WTC11 (cell line): ENCODE data around the gene RELL1. TPM values are rescaled to one million over a fixed set of nuclear protein-coding genes. Genes with fewer than 3 reads are reported as not detected.

Source experiments
- ATAC-seq: fragments of 200-7000 bp; cut with Tn5 transposase; 2 replicates; pipeline ENCODE4 v1.10.0; 2021; ENCODE audit warnings: mild to moderate bottlenecking, moderate library complexity
- CTCF ChIA-PET: fragments of 300-600 bp; sonication (Branson Sonifier 250); formaldehyde crosslinking; loops from one replicate; lab custom pipeline; 2021; ENCODE audit warnings: antibody characterized with exemption; lab: Charles Lee
- POLR2A ChIA-PET: fragments of 350-600 bp; sonication (Branson Sonifier 250); formaldehyde crosslinking; loops from one replicate; lab custom pipeline; 2021; ENCODE audit warnings: antibody characterized with exemption; lab: Charles Lee
- DNase-seq: peaks from one replicate; pipeline ENCODE4 v3.0.0; 2021; ENCODE audit warnings: low spot score
- H3K27ac Mint-ChIP-seq: 2 replicates; pipeline ENCODE4 v1.8.0; 2021; ENCODE audit warnings: mixed read lengths
- H3K27me3 Mint-ChIP-seq: 2 replicates; pipeline ENCODE4 v1.8.0; 2021; ENCODE audit warnings: low read depth, mild to moderate bottlenecking, moderate library complexity, mixed read lengths
- H3K36me3 Mint-ChIP-seq: 2 replicates; pipeline ENCODE4 v1.8.0; 2021; ENCODE audit warnings: mixed read lengths
- H3K4me1 Mint-ChIP-seq: 2 replicates; pipeline ENCODE4 v1.8.0; 2022; ENCODE audit warnings: mixed read lengths
- H3K4me3 Mint-ChIP-seq: 2 replicates; pipeline ENCODE4 v1.8.0; 2021; ENCODE audit warnings: mild to moderate bottlenecking, moderate library complexity, mixed read lengths
- H3K9me3 Mint-ChIP-seq: 2 replicates; pipeline ENCODE4 v1.8.0; 2021; ENCODE audit warnings: mixed read lengths
- AFF4 ChIP-seq: sonication (generic); formaldehyde crosslinking; IDR thresholded peaks from 2 replicates; pipeline ENCODE4 v1.8.1; 2023; ENCODE audit warnings: mild to moderate bottlenecking, missing genetic modification reagents, borderline replicate concordance
- CREB1 ChIP-seq: sonication (generic); formaldehyde crosslinking; IDR thresholded peaks from 2 replicates; pipeline ENCODE4 v1.8.0; 2023; ENCODE audit warnings: mild to moderate bottlenecking, missing genetic modification reagents
- E2F4 ChIP-seq: sonication (generic); formaldehyde crosslinking; IDR thresholded peaks from 2 replicates; pipeline ENCODE4 v1.8.1; 2022; ENCODE audit warnings: low read depth, mild to moderate bottlenecking, moderate library complexity, missing genetic modification reagents, borderline replicate concordance
- E2F5 ChIP-seq: sonication (generic); formaldehyde crosslinking; IDR thresholded peaks from 2 replicates; pipeline ENCODE4 v1.8.1; 2022; ENCODE audit warnings: mild to moderate bottlenecking, moderate library complexity, missing genetic modification reagents
- ETV6 ChIP-seq: sonication (generic); formaldehyde crosslinking; IDR thresholded peaks from 2 replicates; pipeline ENCODE4 v1.8.1; 2022; ENCODE audit warnings: mild to moderate bottlenecking, missing genetic modification reagents
- GRHL2 ChIP-seq: fragments of 250-450 bp; sonication (Bioruptor Pico); IDR thresholded peaks from 2 replicates; pipeline ENCODE4 v1.8.0; 2022; ENCODE audit warnings: mild to moderate bottlenecking, moderate library complexity; ENCODE audit not compliant: insufficient replicate concordance, severe bottlenecking
- GTF2I ChIP-seq: fragments of 250-450 bp; sonication (Bioruptor Pico); conservative IDR thresholded peaks from 2 replicates; pipeline ENCODE4 v1.4.0; 2021; ENCODE audit warnings: mild to moderate bottlenecking
- MLX ChIP-seq: sonication (generic); formaldehyde crosslinking; IDR thresholded peaks from 2 replicates; pipeline ENCODE4 v1.8.1; 2023; ENCODE audit warnings: mild to moderate bottlenecking, missing genetic modification reagents, moderate library complexity
- MXD4 ChIP-seq: fragments of 250-450 bp; sonication (Bioruptor Pico); IDR thresholded peaks from 2 replicates; pipeline ENCODE4 v1.8.0; 2021; ENCODE audit warnings: mild to moderate bottlenecking, moderate library complexity, borderline replicate concordance
- PRDM15 ChIP-seq: sonication (generic); formaldehyde crosslinking; IDR thresholded peaks from 2 replicates; pipeline ENCODE4 v1.8.0; 2022; ENCODE audit warnings: missing genetic modification reagents
- SMAD4 ChIP-seq: sonication (generic); formaldehyde crosslinking; IDR thresholded peaks from 2 replicates; pipeline ENCODE4 v1.8.0; 2022; ENCODE audit warnings: mild to moderate bottlenecking, missing genetic modification reagents
- TEAD1 ChIP-seq: sonication (generic); formaldehyde crosslinking; IDR thresholded peaks from 2 replicates; pipeline ENCODE4 v1.8.0; 2022; ENCODE audit warnings: mild to moderate bottlenecking, missing genetic modification reagents
- ZNF121 ChIP-seq: sonication (generic); formaldehyde crosslinking; IDR thresholded peaks from 2 replicates; pipeline ENCODE4 v1.8.0; 2023; ENCODE audit warnings: missing genetic modification reagents
- ZNF317 ChIP-seq: sonication (generic); formaldehyde crosslinking; IDR thresholded peaks from 2 replicates; pipeline ENCODE4 v1.8.1; 2023; ENCODE audit warnings: low read depth, mild to moderate bottlenecking, moderate library complexity, missing genetic modification reagents, borderline replicate concordance
- ZNF396 ChIP-seq: fragments of 250-450 bp; sonication (Bioruptor Pico); IDR thresholded peaks from 2 replicates; pipeline ENCODE4 v1.8.0; 2021; ENCODE audit warnings: mild to moderate bottlenecking, moderate library complexity, borderline replicate concordance
- ZNF425 ChIP-seq: fragments of 250-450 bp; sonication (Bioruptor Pico); conservative IDR thresholded peaks from 2 replicates; pipeline ENCODE4 v1.9.0; 2021; ENCODE audit warnings: mild to moderate bottlenecking
- ZSCAN18 ChIP-seq: fragments of 250-450 bp; sonication (Bioruptor Pico); IDR thresholded peaks from 2 replicates; pipeline ENCODE4 v2.1.2; 2022; ENCODE audit warnings: mild to moderate bottlenecking, moderate library complexity
- total RNA-seq: library from RNA; stranded (reverse); gene quantifications from 3 replicates; pipeline ENCODE4 v1.2.3, GENCODE V29; 2021

RELL1 gene
- total RNA-seq, 1 experiment from 2014 or later: 14.4 TPM

GRCh38 chr4:37664696-37665095 lies 21.5 kb downstream of the RELL1 start:
- ATAC-seq: peak; percentile 81

GRCh38 chr4:37663552-37663951 lies 22.6 kb downstream of the RELL1 start:
- H3K9me3 Mint-ChIP-seq: peaks cover 8% of the 10 kb centered on the region
- no peak overlapping the region for H3K4me3 Mint-ChIP-seq
- H3K36me3 Mint-ChIP-seq: peaks cover 12% of the 10 kb centered on the region
- H3K4me1 Mint-ChIP-seq: peaks cover 60% of the 10 kb centered on the region
- ATAC-seq: no peak
- DNase-seq: no peak
- H3K27ac Mint-ChIP-seq: no peak overlapping the region
- H3K27me3 Mint-ChIP-seq: peaks cover 10% of the 10 kb centered on the region
- POLR2A ChIA-PET: no interaction called here
- CTCF ChIA-PET: no interaction called here
- TF ChIP-seq GTF2I (CRISPR knock-in tag) (no peak), ZNF425 (CRISPR knock-in tag) (no peak), ZNF121 (CRISPR knock-in tag) (no peak), ZNF396 (no peak), E2F5 (CRISPR knock-in tag) (no peak), GRHL2 (CRISPR knock-in tag) (no peak), ZSCAN18 (no peak), MLX (no peak), E2F4 (CRISPR knock-in tag) (no peak), TEAD1 (CRISPR knock-in tag) (no peak), SMAD4 (no peak), MXD4 (no peak), AFF4 (no peak), CREB1 (CRISPR knock-in tag) (no peak), ETV6 (no peak)

More at GRCh38 chr4:37664696-37665095, 21.5 kb downstream of the RELL1 start:
- Mint-ChIP-seq H3K9me3 (peaks cover 3% of the 10 kb centered on the region), H3K4me1 (peaks cover 56% of the 10 kb centered on the region)
- DNase-seq: no peak
- TF ChIP-seq PRDM15 (CRISPR knock-in tag): no peak
- 0 out of 2 replicates have a peak, but pooled peaks have one; percentile 33 for TF ChIP-seq ZNF317 (CRISPR knock-in tag)
- TF ChIP-seq, all 79 proteins: peak for 1
- ChIA-PET CTCF (no interaction called here), POLR2A (no interaction called here)
- Mint-ChIP-seq H3K4me3 (no peak overlapping the region), H3K27ac (no peak overlapping the region), H3K27me3 (peaks cover 6% of the 10 kb centered on the region), H3K36me3 (peaks cover 10% of the 10 kb centered on the region)
